ENCODE measurements around the gene ATPAF2.

DNA sequence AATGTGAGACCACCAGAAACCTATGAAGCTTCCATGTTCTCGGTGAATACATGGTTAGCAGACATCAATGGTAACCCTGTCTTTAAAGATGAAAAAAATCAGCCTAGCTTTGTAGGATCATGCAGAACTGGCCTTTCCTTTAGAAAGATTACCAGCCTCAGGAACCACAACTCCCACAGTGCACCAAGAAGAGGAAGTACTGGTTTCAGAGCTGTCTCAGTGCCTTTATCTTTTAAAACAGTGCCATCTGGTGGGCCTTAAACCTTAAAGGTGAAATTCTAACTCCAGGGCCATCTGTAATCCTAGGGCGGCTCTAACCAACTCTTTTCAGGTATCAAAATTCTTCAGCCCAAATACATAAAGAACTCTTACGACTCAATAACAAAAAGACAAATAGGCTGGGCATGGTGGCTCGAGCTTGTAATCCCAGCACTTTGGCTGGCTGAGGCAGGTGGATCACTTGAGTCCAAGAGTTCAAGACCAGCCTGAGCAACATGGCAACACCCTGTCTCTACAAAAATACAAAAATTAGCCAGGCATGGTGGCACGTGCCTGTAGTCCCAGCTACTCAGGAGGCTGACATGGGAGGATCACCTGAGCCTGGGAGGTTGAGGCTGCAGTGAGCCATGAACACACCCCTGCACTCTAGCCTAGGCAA, 5.4 kb downstream of the ATPAF2 start:
- TF ChIP-seq EZH2 (IDR thresholded peaks at IDR 0.05; ENCODE audit: borderline replicate concordance, low read length) (no peak), CTCF (conservative IDR thresholded peaks at IDR 0.05 in 1 of 2, IDR thresholded peaks at IDR 0.05 in 1 of 2; ENCODE audit: extremely low read depth in 1 of 2, insufficient read depth in 1 of 2, low read depth in 1 of 2, low read length in 2 of 2) (peak; percentile 55 to 60)
